ENCODE data around the gene CPA1.

CPA1 gene

DNA sequence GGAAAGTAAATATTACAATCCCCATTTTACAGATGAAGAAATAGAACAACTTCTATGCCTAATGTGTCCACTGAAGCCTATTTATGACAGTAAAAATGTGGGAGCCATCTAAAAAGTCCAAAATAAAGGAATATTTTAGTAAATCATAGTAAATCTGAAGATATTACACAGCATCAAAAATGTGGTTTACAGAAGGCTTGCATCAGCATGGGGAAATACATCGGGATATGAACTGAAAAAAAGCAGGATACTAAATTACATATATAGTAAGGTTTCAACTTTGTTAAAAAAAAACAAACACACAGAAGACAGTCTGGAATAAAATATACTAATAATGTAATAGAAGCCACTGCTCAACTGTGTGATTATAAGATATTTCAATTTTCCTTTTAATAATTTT, 20.8 kb downstream of the CPA1 start:
- Histone ChIP-seq H3K27ac (ENCODE audit: low read length) (no peak overlapping the region), H3K4me2 (ENCODE audit: low read length) (no peak overlapping the region), H3K27me3 (ENCODE audit: low read depth, low read length) (no peaks in the 10 kb centered on the region), H3K79me2 (ENCODE audit: low read length) (no peaks in the 10 kb centered on the region), H3K4me1 (ENCODE audit: low read length) (peaks cover 12% of the 10 kb centered on the region), H2AFZ (ENCODE audit: low read depth, low read length) (no peak overlapping the region), H4K20me1 (ENCODE audit: insufficient read depth, low read length) (no peaks in the 10 kb centered on the region), H3K4me3 (ENCODE audit: low read length) (no peak overlapping the region), H3K9me3 (ENCODE audit: insufficient read depth, low read length) (no peaks in the 10 kb centered on the region), H3K9ac (ENCODE audit: low read length) (no peak overlapping the region), H3K36me3 (replicated peaks; ENCODE audit: low read depth, low read length) (peaks cover 5% of the 10 kb centered on the region)
- TF ChIP-seq CTCF (IDR thresholded peaks at IDR 0.05; ENCODE audit: low read depth, low read length) (no peak), EZH2phosphoT487 (IDR thresholded peaks at IDR 0.05; ENCODE audit: low read depth) (no peak)

- H2AFZ ChIP-seq (ENCODE audit: low read depth, low read length), result no peak overlapping the region
- no peaks in the 10 kb centered on the region for H3K9me3 ChIP-seq (ENCODE audit: insufficient read depth, low read length)
- H3K4me2 ChIP-seq (ENCODE audit: low read length), result no peak overlapping the region
- H3K36me3 ChIP-seq (replicated peaks; ENCODE audit: low read depth, low read length), result peaks cover 5% of the 10 kb centered on the region
- no peak overlapping the region for H3K27ac ChIP-seq (ENCODE audit: low read length)
- no peak overlapping the region for H3K4me3 ChIP-seq (ENCODE audit: low read length)
- peaks cover 12% of the 10 kb centered on the region for H3K4me1 ChIP-seq (ENCODE audit: low read length)
- H3K79me2 ChIP-seq (ENCODE audit: low read length), result no peaks in the 10 kb centered on the region
- H3K9ac ChIP-seq (ENCODE audit: low read length), result no peak overlapping the region
- TF ChIP-seq EZH2phosphoT487 (IDR thresholded peaks at IDR 0.05; ENCODE audit: low read depth) (no peak), CTCF (IDR thresholded peaks at IDR 0.05; ENCODE audit: low read depth, low read length) (no peak)
- no peaks in the 10 kb centered on the region for H4K20me1 ChIP-seq (ENCODE audit: insufficient read depth, low read length)
- H3K27me3 ChIP-seq (ENCODE audit: low read depth, low read length), result no peaks in the 10 kb centered on the region
Measured at GRCh38 chr7:130401578-130401977, 21.3 kb downstream of the CPA1 start.

DNA sequence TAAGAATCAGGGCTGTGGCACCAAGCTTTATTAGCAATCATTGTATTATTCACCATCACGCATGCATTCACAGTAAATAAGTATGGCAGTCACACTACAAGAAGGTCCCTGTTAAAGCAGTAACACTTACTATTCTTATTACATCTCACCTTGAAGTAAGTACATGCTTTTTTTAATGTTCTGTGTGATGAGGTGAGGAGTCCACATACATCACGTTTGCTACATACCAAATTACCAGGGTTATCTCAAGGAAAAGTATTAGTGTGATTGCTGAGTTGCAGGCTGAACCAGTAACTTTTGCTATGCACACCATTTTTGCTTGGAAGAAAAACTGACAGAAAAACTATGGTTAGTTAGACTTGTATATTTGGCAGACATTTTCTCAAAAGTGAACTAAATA, 24.7 kb downstream of the CPA1 start:
- Histone ChIP-seq H3K4me2 (ENCODE audit: low read length) (no peak overlapping the region), H2AFZ (ENCODE audit: low read depth, low read length) (no peak overlapping the region), H4K20me1 (ENCODE audit: insufficient read depth, low read length) (no peaks in the 10 kb centered on the region), H3K79me2 (ENCODE audit: low read length) (no peaks in the 10 kb centered on the region), H3K36me3 (replicated peaks; ENCODE audit: low read depth, low read length) (peaks cover 5% of the 10 kb centered on the region), H3K9me3 (ENCODE audit: insufficient read depth, low read length) (no peaks in the 10 kb centered on the region), H3K27ac (ENCODE audit: low read length) (no peak overlapping the region), H3K9ac (ENCODE audit: low read length) (no peak overlapping the region), H3K4me1 (ENCODE audit: low read length) (no peaks in the 10 kb centered on the region), H3K4me3 (ENCODE audit: low read length) (no peak overlapping the region), H3K27me3 (ENCODE audit: low read depth, low read length) (no peaks in the 10 kb centered on the region)
- TF ChIP-seq EZH2phosphoT487 (IDR thresholded peaks at IDR 0.05; ENCODE audit: low read depth), result no peak
- no peak for TF ChIP-seq CTCF (IDR thresholded peaks at IDR 0.05; ENCODE audit: low read depth, low read length)

GRCh38 chr7:130409067-130409711, 28.9 kb downstream of the CPA1 start:
- H3K4me1 ChIP-seq (ENCODE audit: low read length), result no peaks in the 10 kb centered on the region
- no peaks in the 10 kb centered on the region for H4K20me1 ChIP-seq (ENCODE audit: insufficient read depth, low read length)
- no peaks in the 10 kb centered on the region for H3K79me2 ChIP-seq (ENCODE audit: low read length)
- H3K4me2 ChIP-seq (ENCODE audit: low read length), result no peak overlapping the region
- TF ChIP-seq CTCF (IDR thresholded peaks at IDR 0.05; ENCODE audit: low read depth, low read length), result no peak
- TF ChIP-seq EZH2phosphoT487 (IDR thresholded peaks at IDR 0.05; ENCODE audit: low read depth), result no peak
- no peak overlapping the region for H3K4me3 ChIP-seq (ENCODE audit: low read length)
- H2AFZ ChIP-seq (ENCODE audit: low read depth, low read length), result no peak overlapping the region
- no peak overlapping the region for H3K27ac ChIP-seq (ENCODE audit: low read length)
- no peak overlapping the region for H3K9ac ChIP-seq (ENCODE audit: low read length)
- H3K9me3 ChIP-seq (ENCODE audit: insufficient read depth, low read length), result no peaks in the 10 kb centered on the region
- no peaks in the 10 kb centered on the region for H3K27me3 ChIP-seq (ENCODE audit: low read depth, low read length)
- no peaks in the 10 kb centered on the region for H3K36me3 ChIP-seq (replicated peaks; ENCODE audit: low read depth, low read length)

Measured in OCI-LY3 (cell line).